ENCODE data around the gene INSYN2A.

DNA sequence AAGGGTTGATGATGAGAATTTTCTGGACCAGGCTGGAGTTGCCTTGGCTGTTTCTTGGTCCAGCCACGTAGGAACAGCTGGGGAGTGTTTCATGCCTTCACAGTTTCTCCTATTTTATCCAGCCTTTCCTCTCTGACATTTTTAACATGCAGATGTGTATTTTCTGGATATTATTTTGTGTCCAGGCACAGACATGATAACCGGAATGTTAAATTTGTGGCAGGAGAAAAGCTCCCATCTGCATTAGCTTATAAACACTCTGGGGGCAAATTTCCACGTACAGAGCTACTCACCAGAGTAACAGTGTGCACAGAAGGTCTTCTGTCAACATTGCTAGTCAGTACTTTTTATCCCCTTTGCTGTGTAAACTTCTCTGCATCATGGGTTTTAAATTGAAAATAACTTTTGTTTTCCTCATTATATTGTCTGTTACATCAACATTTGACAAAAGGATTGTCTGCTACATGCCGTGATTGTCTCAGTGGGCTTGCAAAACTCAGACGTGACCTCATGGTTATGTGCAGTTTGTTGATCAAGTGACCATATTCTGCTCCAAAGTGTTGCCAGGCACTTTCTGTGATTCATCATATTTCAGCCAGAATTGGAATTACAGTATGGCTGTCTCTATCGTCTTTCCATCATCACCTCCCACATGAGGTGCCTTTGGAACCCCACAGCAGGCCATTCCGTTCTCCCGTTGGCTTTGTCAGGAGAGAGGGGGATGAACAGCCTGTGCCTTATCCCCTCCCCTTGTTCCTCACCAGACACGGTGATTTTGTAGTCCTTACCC is 41.4 kb downstream of the INSYN2A start:
- TF ChIP-seq CTCF (IDR thresholded peaks at IDR 0.05 in 2 of 3, conservative IDR thresholded peaks at IDR 0.05 in 1 of 3; ENCODE audit: insufficient read depth in 2 of 3, low read depth in 1 of 3, low read length in 3 of 3) = no peak
- TF ChIP-seq SIRT6 (IDR thresholded peaks at IDR 0.05; ENCODE audit: low read depth, low read length) = no peak
- TF ChIP-seq, protein P1, sequence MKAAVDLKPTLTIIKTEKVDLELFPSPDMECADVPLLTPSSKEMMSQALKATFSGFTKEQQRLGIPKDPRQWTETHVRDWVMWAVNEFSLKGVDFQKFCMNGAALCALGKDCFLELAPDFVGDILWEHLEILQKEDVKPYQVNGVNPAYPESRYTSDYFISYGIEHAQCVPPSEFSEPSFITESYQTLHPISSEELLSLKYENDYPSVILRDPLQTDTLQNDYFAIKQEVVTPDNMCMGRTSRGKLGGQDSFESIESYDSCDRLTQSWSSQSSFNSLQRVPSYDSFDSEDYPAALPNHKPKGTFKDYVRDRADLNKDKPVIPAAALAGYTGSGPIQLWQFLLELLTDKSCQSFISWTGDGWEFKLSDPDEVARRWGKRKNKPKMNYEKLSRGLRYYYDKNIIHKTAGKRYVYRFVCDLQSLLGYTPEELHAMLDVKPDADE (conservative IDR thresholded peaks at IDR 0.05; ENCODE audit: control insufficient read depth, low read depth, low read length) = no peak
- TF ChIP-seq MAFG (tag; conservative IDR thresholded peaks at IDR 0.05) = no peak
- TF ChIP-seq ZNF121 (CRISPR knock-in tag; conservative IDR thresholded peaks at IDR 0.05) = no peak
- no peak for TF ChIP-seq RAD21 (CRISPR knock-in tag; conservative IDR thresholded peaks at IDR 0.05 in 1 of 2, IDR thresholded peaks at IDR 0.05 in 1 of 2)
- no peak for TF ChIP-seq EP300 (IDR thresholded peaks at IDR 0.05; ENCODE audit: low read length)
- no peak for TF ChIP-seq ZKSCAN1 (IDR thresholded peaks at IDR 0.05; ENCODE audit: low read depth, low read length)
- TF ChIP-seq ATF7 (IDR thresholded peaks at IDR 0.05) = no peak
- no peak for TF ChIP-seq GATA2 (CRISPR knock-in tag; IDR thresholded peaks at IDR 0.05)
